ENCODE data around the gene SLC46A1. TPM values are rescaled to one million over a fixed set of nuclear protein-coding genes. Genes with fewer than 3 reads are reported as not detected.

The SLC46A1 gene
- polyA plus RNA-seq, 3 donors = 1.5 to 6.3 (median 1.7) TPM

GRCh38 chr17:28366605-28367004 is 39.4 kb downstream of the SLC46A1 start:
- no peak overlapping the region for H3K27ac ChIP-seq (ENCODE audit: low read depth in 1 of 2, low read length in 2 of 2)
- Mint-ChIP-seq H3K4me3 (no peak overlapping the region), H3K36me3 (peaks cover 34 to 60% of the 10 kb centered on the region in 2 donors), H3K27ac (peak overlapping the region in 2 of 7 donors; percentile 11 to 54), H3K4me1 (peaks cover 17% of the 10 kb centered on the region), H3K9me3 (no peaks in the 10 kb centered on the region), H3K27me3 (ENCODE audit: low read depth in 3 of 3) (peaks cover 2 to 9% (median 3%) of the 10 kb centered on the region in 3 donors)
- intact Hi-C loops (cut with micrococcal nuclease) = no loop called here
- H3K4me3 ChIP-seq (replicated peaks in 1 of 3; ENCODE audit: low read depth in 2 of 3, low read length in 3 of 3) = no peak overlapping the region
- TF ChIP-seq CTCF (IDR thresholded peaks at IDR 0.05) = no peak
- H3K36me3 ChIP-seq (replicated peaks in 1 of 2; ENCODE audit: control insufficient read depth in 1 of 2, insufficient read depth in 2 of 2, low read length in 2 of 2) = peaks cover 40 to 41% of the 10 kb centered on the region in 2 donors
- peaks cover 9% of the 10 kb centered on the region for H4K20me1 ChIP-seq (ENCODE audit: insufficient read depth, low read length)
- no peak overlapping the region for H3K4me2 ChIP-seq (replicated peaks; ENCODE audit: extremely low read depth, low read length, poor library complexity, severe bottlenecking)
- DNase-seq = no peak
- H3K9me3 ChIP-seq (replicated peaks in 1 of 2; ENCODE audit: control insufficient read depth in 1 of 2, insufficient read depth in 1 of 2, low read length in 2 of 2) = no peaks in the 10 kb centered on the region
- H3K27me3 ChIP-seq (ENCODE audit: control insufficient read depth in 2 of 2, insufficient read depth in 2 of 2, low read length in 2 of 2) = peaks cover 0 to under 1% of the 10 kb centered on the region in 2 donors
- no peak overlapping the region for H2AFZ ChIP-seq (ENCODE audit: insufficient read depth, low read depth, low read length, poor library complexity, severe bottlenecking)
- no peaks in the 10 kb centered on the region for H3K79me2 ChIP-seq (ENCODE audit: insufficient read depth, low read length)
- peaks cover 14 to 20% of the 10 kb centered on the region in 2 donors for H3K4me1 ChIP-seq (ENCODE audit: control insufficient read depth in 1 of 2, insufficient read depth in 2 of 2, low read length in 2 of 2)
- no peak overlapping the region for H3K9ac ChIP-seq (ENCODE audit: insufficient read depth, low read length, poor library complexity, severe bottlenecking)
- 100% methylated on average over 1 of the region's 1 CpG for WGBS (ENCODE audit: insufficient coverage)

- Mint-ChIP-seq H3K9me3 (no peaks in the 10 kb centered on the region), H3K4me3 (no peak overlapping the region), H3K4me1 (peaks cover 8% of the 10 kb centered on the region), H3K27me3 (ENCODE audit: low read depth in 3 of 3) (peaks cover 0 to 3% (median 2%) of the 10 kb centered on the region in 3 donors), H3K36me3 (peaks cover 46 to 71% of the 10 kb centered on the region in 2 donors), H3K27ac (no peak overlapping the region)
- no CpG with 5 or more reads among the region's 3 CpGs for WGBS (ENCODE audit: insufficient coverage)
- Histone ChIP-seq H3K4me1 (ENCODE audit: control insufficient read depth in 1 of 2, insufficient read depth in 2 of 2, low read length in 2 of 2) (peaks cover 7 to 9% of the 10 kb centered on the region in 2 donors), H3K27ac (ENCODE audit: low read depth in 1 of 2, low read length in 2 of 2) (no peak overlapping the region), H3K9ac (ENCODE audit: insufficient read depth, low read length, poor library complexity, severe bottlenecking) (no peak overlapping the region), H2AFZ (ENCODE audit: insufficient read depth, low read depth, low read length, poor library complexity, severe bottlenecking) (no peak overlapping the region), H3K4me2 (replicated peaks; ENCODE audit: extremely low read depth, low read length, poor library complexity, severe bottlenecking) (no peak overlapping the region), H3K36me3 (replicated peaks in 1 of 2; ENCODE audit: control insufficient read depth in 1 of 2, insufficient read depth in 2 of 2, low read length in 2 of 2) (peaks cover 52% of the 10 kb centered on the region in 2 donors), H4K20me1 (ENCODE audit: insufficient read depth, low read length) (peaks cover 9% of the 10 kb centered on the region), H3K9me3 (replicated peaks in 1 of 2; ENCODE audit: control insufficient read depth in 1 of 2, insufficient read depth in 1 of 2, low read length in 2 of 2) (no peaks in the 10 kb centered on the region), H3K4me3 (replicated peaks in 1 of 3; ENCODE audit: low read depth in 2 of 3, low read length in 3 of 3) (no peak overlapping the region), H3K27me3 (ENCODE audit: control insufficient read depth in 2 of 2, insufficient read depth in 2 of 2, low read length in 2 of 2) (no peaks in the 10 kb centered on the region), H3K79me2 (ENCODE audit: insufficient read depth, low read length) (no peaks in the 10 kb centered on the region)
- TF ChIP-seq CTCF (IDR thresholded peaks at IDR 0.05) = no peak
- DNase-seq = no peak
- intact Hi-C loops (cut with micrococcal nuclease) = no loop called here
Measured at GRCh38 chr17:28365487-28365886, 40.5 kb downstream of the SLC46A1 start.

Measured in CD14-positive monocyte (primary cell).